Muscle layer of duodenum (tissue), 2 donors: ENCODE measurements around the gene GPC1.

Source experiments
- H3K27ac ChIP-seq: one replicate; pipeline ENCODE4 v1.7.0; 2013; ENCODE audit warnings: mild to moderate bottlenecking, low read length
- H3K27me3 ChIP-seq: one replicate; pipeline ENCODE4 v1.7.0; 2013; ENCODE audit warnings: low read depth, mild to moderate bottlenecking, control low read depth, low read length
- H3K36me3 ChIP-seq, 2 donors: one replicate each; pipeline ENCODE4 v1.7.0; 2013; ENCODE audit warnings: low read length in 2 of 2, control low read depth in 1 of 2, mild to moderate bottlenecking in 1 of 2; ENCODE audit not compliant: insufficient read depth in 2 of 2, control insufficient read depth in 1 of 2
- H3K4me1 ChIP-seq, 2 donors: one replicate each; pipeline ENCODE4 v1.7.0; 2013; ENCODE audit warnings: low read length in 2 of 2, mild to moderate bottlenecking in 2 of 2, control low read depth in 1 of 2, moderate library complexity in 1 of 2; ENCODE audit not compliant: insufficient read depth in 2 of 2, control insufficient read depth in 1 of 2
- H3K4me3 ChIP-seq, 2 donors: one replicate each; pipeline ENCODE4 v1.7.0; 2013; ENCODE audit warnings: low read length in 2 of 2, low read depth in 1 of 2, mild to moderate bottlenecking in 1 of 2
- H3K9me3 ChIP-seq, 2 donors: one replicate each; pipeline ENCODE4 v1.7.0; 2013; ENCODE audit warnings: low read length in 2 of 2, control low read depth in 1 of 2, mild to moderate bottlenecking in 1 of 2; ENCODE audit not compliant: control insufficient read depth in 1 of 2
- donor health status: healthy.

The GPC1 gene

GRCh38 chr2:240503375-240503774, 67.9 kb downstream of the GPC1 start:
- Histone ChIP-seq H3K36me3 (peaks cover 0 to 7% of the 10 kb centered on the region in 2 donors), H3K4me3 (no peak overlapping the region), H3K27me3 (no peaks in the 10 kb centered on the region), H3K4me1 (no peaks in the 10 kb centered on the region), H3K9me3 (no peaks in the 10 kb centered on the region), H3K27ac (no peak overlapping the region)

- no peaks in the 10 kb centered on the region for H3K27me3 ChIP-seq
- H3K27ac ChIP-seq, result no peak overlapping the region
- H3K4me1 ChIP-seq, result no peaks in the 10 kb centered on the region
- H3K9me3 ChIP-seq, result no peaks in the 10 kb centered on the region
- H3K4me3 ChIP-seq, result no peak overlapping the region
- peaks cover 0 to 7% of the 10 kb centered on the region in 2 donors for H3K36me3 ChIP-seq
These were observed 68.4 kb downstream of the GPC1 start for GRCh38 chr2:240503848-240504247.

- H3K36me3 ChIP-seq, result peaks cover 0 to 5% of the 10 kb centered on the region in 2 donors
- H3K4me3 ChIP-seq, result no peak overlapping the region
- H3K9me3 ChIP-seq, result no peaks in the 10 kb centered on the region
- no peaks in the 10 kb centered on the region for H3K27me3 ChIP-seq
- no peak overlapping the region for H3K27ac ChIP-seq
- no peaks in the 10 kb centered on the region for H3K4me1 ChIP-seq
These were observed 70.4 kb downstream of the GPC1 start for GRCh38 chr2:240505910-240506309.

GRCh38 chr2:240506406-240507059, 71.1 kb downstream of the GPC1 start:
- H3K27me3 ChIP-seq, result no peaks in the 10 kb centered on the region
- no peaks in the 10 kb centered on the region for H3K4me1 ChIP-seq
- no peaks in the 10 kb centered on the region for H3K9me3 ChIP-seq
- no peak overlapping the region for H3K4me3 ChIP-seq
- no peak overlapping the region for H3K27ac ChIP-seq
- peaks cover 0 to 5% of the 10 kb centered on the region in 2 donors for H3K36me3 ChIP-seq

DNA sequence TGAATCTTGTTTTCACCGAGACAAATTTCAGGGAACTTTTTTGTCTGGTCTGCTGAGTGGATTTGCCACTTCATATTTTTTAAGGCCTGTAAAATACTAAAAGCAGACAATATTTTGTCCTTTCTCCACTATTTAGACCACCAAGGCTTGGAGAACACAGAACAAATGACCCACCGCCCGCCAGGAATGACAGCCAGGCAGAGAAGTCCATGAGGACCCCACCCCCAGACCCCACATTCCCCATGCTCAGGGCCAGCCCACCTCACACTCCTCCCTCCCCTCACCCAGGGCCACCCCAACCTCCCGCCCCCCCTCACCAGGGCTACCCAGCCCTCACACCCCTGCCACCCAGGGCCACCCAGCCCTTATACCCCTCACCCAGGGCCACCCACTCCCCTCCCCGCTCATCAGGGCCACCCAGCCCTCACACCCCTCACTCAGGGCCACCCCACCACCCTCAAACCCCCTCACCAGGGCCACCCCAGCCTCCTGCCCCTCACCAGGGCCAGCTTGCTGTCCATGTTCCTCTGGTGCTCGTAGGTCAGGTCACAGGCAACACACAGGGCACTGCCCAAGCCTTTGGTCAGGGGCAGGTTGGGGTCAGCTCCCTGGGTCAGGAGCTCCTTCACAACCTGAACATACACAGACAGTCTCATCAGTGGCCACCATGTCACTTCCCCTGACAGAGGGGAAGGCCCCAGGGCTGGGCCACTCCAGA, 71.8 kb downstream of the GPC1 start:
- H3K36me3 ChIP-seq, result peaks cover 0 to 5% of the 10 kb centered on the region in 2 donors
- no peak overlapping the region for H3K27ac ChIP-seq
- no peaks in the 10 kb centered on the region for H3K9me3 ChIP-seq
- no peaks in the 10 kb centered on the region for H3K4me1 ChIP-seq
- no peaks in the 10 kb centered on the region for H3K27me3 ChIP-seq
- H3K4me3 ChIP-seq, result no peak overlapping the region

DNA sequence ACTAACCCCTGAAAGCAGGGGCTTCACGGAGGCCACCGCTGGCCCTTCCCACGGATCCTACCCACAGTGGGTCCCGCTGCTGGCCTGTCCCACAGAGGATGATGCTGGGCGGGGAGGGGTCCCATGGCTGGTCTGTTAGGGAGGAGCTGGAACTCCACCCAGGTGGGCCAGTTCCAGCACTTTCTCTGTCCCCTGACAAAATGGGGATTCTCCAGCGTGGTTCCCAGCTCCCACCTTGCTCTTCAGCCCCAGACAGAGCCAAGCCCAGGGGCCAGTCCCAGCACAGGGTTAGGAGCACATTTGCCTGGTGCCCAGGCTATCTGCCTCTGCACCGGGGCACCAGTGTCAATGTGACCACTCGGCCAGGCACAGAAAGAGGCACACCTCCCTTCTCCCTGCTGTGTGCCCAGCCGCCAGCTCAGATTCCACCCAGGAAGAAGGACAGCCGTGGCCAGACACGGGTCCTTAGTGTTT, 72.4 kb downstream of the GPC1 start:
- Histone ChIP-seq H3K9me3 (no peaks in the 10 kb centered on the region), H3K36me3 (peaks cover 0 to 5% of the 10 kb centered on the region in 2 donors), H3K4me1 (no peaks in the 10 kb centered on the region), H3K27me3 (no peaks in the 10 kb centered on the region), H3K4me3 (no peak overlapping the region), H3K27ac (no peak overlapping the region)

- no peak overlapping the region for H3K27ac ChIP-seq
- H3K4me1 ChIP-seq, result peaks cover 2 to 3% of the 10 kb centered on the region in 2 donors
- no peak overlapping the region for H3K4me3 ChIP-seq
- H3K9me3 ChIP-seq, result no peaks in the 10 kb centered on the region
- H3K36me3 ChIP-seq, result peaks cover 0 to 5% of the 10 kb centered on the region in 2 donors
- H3K27me3 ChIP-seq, result no peaks in the 10 kb centered on the region
These were observed 73.5 kb downstream of the GPC1 start for GRCh38 chr2:240508832-240509545.

DNA sequence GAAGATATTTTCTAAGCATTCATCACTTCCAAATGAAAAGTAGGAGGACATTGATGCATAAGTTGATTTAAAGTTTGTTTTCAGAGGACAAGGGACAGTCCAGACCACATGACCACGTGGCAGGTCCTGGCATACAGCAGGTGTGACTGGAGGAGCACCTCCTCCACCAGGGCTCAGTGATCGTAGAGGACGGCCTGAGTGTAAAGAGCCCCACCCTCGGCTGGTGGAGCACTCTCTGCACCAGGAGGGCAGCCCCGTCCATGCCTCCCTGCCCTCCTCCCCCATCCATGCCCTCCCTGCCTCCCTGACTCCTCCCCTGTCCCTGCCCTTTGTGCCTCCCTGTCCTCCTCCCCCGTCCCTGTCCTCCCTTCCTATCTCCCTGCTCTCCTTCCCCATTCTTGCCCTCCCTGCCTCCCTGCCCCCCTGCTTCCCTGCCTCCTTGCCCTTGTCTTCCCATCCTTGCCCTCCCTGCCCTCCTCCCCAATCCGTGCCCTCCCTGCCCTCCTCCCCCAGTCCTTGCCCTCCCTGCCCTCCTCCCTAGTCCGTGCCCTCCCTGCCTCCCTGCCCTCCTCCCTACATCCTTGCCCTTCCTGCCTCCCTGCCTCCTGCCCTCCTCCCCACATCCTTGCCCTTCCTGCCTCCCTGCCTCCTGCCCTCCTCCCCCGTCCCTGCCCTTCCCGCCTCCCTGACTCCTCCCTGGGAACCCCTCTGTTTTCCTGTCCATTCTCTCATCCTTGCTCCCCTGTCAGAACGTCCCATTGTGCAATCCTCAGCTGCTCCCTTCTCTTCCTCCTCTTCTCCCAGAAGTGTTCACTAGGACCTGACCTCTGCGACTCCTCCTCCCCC, 74.4 kb downstream of the GPC1 start:
- no peak overlapping the region for H3K4me3 ChIP-seq
- peaks cover 3 to 5% of the 10 kb centered on the region in 2 donors for H3K4me1 ChIP-seq

GRCh38 chr2:240510513-240511210, 75.2 kb downstream of the GPC1 start:
- Histone ChIP-seq H3K9me3 (no peaks in the 10 kb centered on the region), H3K4me3 (no peak overlapping the region), H3K4me1 (peaks cover 3 to 5% of the 10 kb centered on the region in 2 donors), H3K27me3 (no peaks in the 10 kb centered on the region), H3K36me3 (peaks cover 0 to 5% of the 10 kb centered on the region in 2 donors), H3K27ac (no peak overlapping the region)

More for the DNA sequence above, 74.4 kb downstream of the GPC1 start:
- peaks cover 0 to 5% of the 10 kb centered on the region in 2 donors for H3K36me3 ChIP-seq
- H3K9me3 ChIP-seq, result no peaks in the 10 kb centered on the region
- no peaks in the 10 kb centered on the region for H3K27me3 ChIP-seq
- H3K27ac ChIP-seq, result no peak overlapping the region

DNA sequence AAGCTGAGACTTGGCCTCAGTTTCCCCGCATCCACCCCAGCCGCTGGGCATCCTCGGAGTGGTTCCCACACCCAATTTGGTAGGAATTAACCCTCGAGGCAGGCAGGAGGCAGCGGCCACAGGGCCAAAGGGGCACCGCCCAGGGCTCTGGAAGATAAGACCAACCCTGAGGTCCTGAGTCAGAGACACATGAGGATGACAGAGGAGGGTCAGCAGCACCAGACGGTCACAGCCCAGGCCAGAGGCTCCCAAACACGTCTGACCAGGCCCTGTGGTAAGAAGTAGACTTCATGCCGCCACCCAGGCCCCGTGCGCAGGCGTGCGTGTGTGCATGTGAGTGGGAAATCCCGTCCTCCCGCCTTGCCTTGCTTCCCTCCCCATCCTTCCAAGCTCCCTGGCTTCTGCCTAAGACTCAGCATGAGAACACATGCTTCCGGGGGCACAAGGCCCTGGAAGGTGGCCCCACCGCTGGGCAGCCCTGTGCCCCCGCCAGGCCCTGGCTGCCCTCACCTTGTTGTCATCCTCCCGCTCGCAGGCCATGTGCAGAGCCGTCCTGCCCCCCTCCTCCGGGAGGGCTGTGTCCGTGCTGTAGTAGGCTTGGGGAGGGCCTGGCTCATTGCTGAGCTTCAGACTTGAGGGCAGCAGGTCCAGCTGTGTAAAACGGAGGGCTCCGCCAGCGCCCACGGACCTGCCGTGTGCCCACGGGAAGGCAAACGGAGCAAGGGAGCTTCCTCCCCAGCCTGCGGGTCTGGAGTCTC, 76.1 kb downstream of the GPC1 start:
- peaks cover 0 to 5% of the 10 kb centered on the region in 2 donors for H3K36me3 ChIP-seq
- no peak overlapping the region for H3K4me3 ChIP-seq
- H3K27me3 ChIP-seq, result no peaks in the 10 kb centered on the region
- H3K27ac ChIP-seq, result no peak overlapping the region
- no peaks in the 10 kb centered on the region for H3K9me3 ChIP-seq
- H3K4me1 ChIP-seq, result peaks cover 3 to 5% of the 10 kb centered on the region in 2 donors
